ELF-1 (cell line): Measurements from ENCODE around the gene CRTAP.
"Not testable (repeated sequence)": the region's sequence is repeated elsewhere in the genome, so short reads cannot be mapped to it uniquely, and the experiment has no call there.

Experiments used
- DNase-seq: peaks from one replicate; pipeline ENCODE4 v3.0.0-alpha.2; 2016; ENCODE audit warnings: low read depth, low spot score

CRTAP gene

DNA sequence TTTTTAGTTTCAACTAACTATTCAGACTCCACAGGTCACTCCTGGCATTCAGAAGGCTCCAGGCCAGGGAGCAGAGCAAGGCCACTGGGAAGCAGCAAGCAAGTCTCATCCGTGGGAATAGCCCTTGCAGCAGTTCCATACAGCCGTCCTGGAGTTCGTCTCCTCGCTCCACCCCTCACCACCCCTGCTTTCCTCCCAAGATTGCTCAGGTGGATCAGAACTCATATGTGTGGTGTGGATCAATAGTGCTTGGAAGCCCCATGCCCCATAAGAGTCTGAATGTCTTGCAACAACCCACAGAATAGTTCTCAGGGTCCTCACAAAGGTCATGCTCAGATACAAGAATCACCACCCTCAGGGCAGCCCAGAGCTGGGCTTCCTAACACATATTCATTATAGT lies 60.3 kb downstream of the CRTAP start:
- no peak for DNase-seq

- DNase-seq = no peak
These were observed 61.0 kb downstream of the CRTAP start for GRCh38 chr3:33174711-33175414.

DNA sequence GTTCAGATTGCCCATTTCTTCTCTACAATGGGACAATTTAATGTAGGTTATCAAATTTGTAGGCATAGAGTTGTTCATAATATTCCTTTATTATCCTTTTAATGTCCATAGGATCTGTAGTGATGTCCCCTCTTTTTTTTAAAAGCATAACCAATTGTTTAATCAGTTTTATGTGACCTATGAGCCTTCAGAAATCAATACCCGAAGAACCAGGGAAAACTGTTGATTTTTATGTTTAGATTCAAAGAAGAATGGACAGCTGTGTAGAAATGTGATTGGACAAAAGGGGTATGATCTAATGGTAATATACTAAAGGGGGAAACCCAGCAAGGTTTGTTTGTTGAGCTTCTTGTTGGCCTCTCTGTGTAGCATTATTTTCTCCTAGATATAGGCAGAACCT lies 65.3 kb downstream of the CRTAP start:
- no peak for DNase-seq

- DNase-seq = no peak
These were observed 67.4 kb downstream of the CRTAP start for GRCh38 chr3:33181229-33181628.

- not testable (repeated sequence) for DNase-seq
These were observed 67.8 kb downstream of the CRTAP start for GRCh38 chr3:33181641-33182040.

DNA sequence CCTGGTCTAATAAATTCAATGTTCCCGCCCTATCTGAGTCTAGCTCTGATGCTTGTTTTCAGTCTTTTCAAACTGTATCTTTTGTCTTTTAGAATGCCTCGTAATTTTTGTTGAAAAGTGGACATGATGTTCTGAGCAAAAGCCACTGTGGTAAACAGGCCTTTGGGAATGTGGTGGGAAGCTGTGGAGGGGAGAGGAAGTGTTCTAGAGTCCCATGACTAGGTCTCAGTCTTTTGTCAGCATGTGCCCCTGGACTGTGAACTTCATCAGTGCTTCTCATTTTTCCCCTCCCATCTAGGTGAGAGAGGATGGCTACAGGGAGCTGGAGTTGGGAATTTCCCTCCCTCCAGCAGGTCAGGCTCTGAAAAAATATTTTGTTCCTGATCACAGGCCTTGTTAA lies 71.0 kb downstream of the CRTAP start:
- no peak for DNase-seq

- DNase-seq = no peak
These were observed 72.9 kb downstream of the CRTAP start for GRCh38 chr3:33186524-33187367.

GRCh38 chr3:33187368-33187634 lies 73.5 kb downstream of the CRTAP start:
- no peak for DNase-seq

GRCh38 chr3:33194303-33194702 lies 80.5 kb downstream of the CRTAP start:
- DNase-seq = no peak

GRCh38 chr3:33196538-33196937 lies 82.7 kb downstream of the CRTAP start:
- DNase-seq = no peak
